Medulla oblongata (tissue), 1 donor: Measurements from ENCODE around the gene UHMK1.
"Not testable (repeated sequence)": the region's sequence is repeated elsewhere in the genome, so short reads cannot be mapped to it uniquely, and the experiment has no call there.

Source experiments
- DNase-seq: peaks from one replicate; pipeline ENCODE4 v3.0.0-alpha.2; 2015; ENCODE audit errors: extremely low spot score

Gene UHMK1, protein sequence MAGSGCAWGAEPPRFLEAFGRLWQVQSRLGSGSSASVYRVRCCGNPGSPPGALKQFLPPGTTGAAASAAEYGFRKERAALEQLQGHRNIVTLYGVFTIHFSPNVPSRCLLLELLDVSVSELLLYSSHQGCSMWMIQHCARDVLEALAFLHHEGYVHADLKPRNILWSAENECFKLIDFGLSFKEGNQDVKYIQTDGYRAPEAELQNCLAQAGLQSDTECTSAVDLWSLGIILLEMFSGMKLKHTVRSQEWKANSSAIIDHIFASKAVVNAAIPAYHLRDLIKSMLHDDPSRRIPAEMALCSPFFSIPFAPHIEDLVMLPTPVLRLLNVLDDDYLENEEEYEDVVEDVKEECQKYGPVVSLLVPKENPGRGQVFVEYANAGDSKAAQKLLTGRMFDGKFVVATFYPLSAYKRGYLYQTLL

DNA sequence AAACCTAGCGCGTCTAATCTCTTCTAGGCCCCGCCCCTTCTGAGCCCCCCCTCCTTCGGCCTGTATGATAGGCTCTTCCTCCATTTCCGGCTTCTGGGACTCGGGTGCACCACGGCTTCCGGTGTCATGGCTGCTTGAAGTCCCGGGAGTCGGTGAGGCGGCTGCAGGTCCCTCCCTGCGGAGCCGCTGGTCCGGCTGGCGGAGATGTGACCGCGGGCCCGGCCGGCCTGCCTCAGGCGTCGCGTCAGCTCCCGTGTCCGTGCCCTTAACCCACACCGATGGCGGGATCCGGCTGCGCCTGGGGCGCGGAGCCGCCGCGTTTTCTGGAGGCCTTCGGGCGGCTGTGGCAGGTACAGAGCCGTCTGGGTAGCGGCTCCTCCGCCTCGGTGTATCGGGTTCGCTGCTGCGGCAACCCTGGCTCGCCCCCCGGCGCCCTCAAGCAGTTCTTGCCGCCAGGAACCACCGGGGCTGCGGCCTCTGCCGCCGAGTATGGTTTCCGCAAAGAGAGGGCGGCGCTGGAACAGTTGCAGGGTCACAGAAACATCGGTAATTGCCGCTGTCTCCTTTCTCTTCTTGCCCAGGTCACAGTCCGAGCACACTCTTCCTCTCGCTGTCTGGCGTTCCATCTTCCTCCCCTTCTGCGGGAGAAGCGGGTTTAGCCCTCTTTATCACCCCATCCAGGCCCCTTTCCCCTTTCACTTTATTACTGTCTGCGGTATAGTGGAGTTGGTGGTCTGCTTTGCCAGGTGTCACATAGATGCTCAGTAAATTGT is at the start of gene UHMK1:
Gene UHMK1, plus strand, starts transcription at position 96 of the 773 bp plus-strand sequence. Its CDS starts 183 bp downstream, at position 279.
- DNase-seq: peak; percentile 97

DNA sequence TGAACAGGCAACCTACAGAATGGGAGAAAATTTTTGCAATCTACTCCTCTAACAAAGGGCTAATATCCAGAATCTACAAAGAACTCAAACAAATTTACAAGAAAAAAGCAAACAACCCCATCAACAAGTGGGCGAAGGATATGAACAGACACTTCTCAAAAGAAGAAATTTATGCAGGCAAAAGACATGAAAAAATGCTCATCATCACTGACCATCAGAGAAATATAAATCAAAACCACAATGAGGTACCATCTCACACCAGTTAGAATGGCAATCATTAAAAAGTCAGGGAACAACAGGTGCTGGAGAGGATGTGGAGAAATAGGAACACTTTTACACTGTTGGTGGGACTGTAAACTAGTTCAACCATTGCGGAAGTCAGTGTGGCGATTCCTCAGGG is 43.3 kb upstream of the UHMK1 start:
- DNase-seq: not testable (repeated sequence)

DNA sequence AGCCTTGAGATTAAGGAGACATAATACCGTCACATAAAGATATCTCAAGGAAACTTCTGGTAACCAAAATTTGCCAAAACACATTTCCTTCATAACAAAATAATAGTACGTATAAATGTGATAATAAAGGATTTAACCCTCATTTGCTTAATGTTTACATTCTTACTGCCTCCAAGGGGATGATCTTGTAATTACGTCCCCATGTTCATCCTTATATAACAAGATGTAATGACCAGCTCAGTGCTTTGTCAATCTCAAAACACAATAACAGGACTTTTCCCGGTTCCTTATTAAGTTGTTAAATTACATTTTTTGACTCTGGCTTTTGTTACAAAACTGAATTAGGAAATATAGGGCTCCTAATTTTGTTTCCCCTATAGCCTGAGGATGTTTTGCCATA is 41.3 kb upstream of the UHMK1 start:
- DNase-seq: no peak

DNA sequence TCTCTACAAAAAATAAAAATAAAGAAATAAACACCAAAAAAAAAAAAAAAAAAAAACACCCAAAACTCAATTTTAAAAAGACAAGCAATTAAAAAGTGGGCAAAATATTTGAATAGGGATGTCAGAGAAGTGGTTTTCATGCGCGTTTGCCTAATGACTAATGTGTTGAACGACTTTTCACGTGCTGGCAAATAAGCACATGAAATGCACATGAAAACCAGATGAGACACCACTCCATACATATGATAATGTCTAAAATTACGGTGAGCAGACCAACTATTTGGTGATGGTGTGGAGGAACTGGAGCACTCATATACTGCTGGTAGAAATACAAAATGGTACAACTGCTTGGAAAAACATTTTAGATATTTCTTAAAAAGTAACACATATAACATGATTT is 39.4 kb upstream of the UHMK1 start:
- no peak for DNase-seq

DNA sequence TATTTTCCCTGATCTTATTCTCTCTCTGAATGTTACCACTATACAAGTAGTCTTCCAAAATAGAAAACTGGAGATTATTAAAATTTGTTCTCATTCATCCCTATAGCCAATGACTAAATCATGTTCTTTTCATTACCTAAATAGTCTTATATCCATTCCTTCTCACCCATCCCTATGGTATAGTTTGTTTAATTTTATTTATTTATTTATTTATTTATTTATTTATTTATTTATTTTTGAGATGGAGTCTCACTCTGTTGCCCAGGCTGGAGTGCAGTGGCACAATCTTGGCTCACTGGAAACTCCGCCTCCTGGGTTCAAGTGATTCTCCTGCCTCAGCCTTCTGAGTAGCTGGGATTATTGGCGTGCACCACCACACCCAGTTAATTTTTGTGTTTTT is 35.2 kb upstream of the UHMK1 start:
- not testable (repeated sequence) for DNase-seq

DNA sequence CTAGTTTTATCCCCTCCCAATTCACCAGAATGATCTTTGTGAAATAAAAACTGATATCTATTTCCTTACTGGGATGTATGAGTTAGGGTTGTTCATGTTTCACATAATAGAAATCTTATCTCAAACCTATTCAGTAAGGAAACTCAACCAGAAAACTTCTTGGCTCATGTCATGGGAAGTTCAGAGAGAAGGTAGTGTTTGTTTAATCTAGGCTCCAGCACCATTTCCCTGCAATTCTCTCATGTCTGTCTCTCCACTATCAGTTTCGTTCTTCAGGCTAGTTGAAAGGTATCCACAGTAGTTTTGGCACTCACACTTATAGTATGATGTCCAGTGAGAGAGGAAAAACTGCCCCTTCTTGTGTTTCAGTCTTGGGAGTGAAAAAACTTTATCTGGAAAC is 34.6 kb upstream of the UHMK1 start:
- DNase-seq: no peak

DNA sequence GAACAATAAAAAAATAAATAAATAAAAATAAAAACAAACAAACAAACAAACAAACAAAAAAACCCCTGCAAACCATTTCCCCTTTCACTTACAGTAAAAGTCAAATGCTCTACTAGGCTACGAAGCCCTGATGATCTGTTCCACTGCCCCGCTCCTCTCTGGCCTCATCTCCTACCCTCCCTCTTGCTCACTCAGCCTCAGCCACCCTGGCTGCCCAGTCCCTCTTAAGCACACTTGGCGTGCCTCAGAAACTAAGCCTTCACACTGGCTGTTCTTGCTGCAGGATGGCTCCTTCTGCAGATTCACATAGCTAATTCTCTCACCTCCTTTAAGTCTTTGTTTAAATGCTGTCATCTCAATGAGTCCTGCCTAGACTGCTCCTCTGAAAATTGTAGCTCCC is 30.8 kb upstream of the UHMK1 start:
- no peak for DNase-seq

DNA sequence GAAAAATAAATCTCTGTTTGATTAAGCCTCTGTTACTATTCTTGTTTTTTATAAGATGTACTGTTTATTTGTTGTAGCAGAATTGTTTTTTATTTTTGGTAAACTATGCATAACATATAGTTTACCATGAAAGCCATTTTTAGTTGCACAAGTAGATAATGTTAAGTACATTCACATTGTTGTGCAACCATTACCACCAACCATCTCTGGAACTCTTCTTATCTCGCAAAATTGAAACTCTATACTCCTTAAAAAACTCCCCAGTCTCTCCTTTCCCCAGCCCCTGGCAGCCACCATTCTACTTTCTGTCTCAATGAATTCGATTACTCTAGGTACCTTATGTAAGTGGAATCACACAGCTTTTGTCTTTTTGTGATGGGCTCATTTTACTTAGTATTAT is 27.4 kb upstream of the UHMK1 start:
- DNase-seq: no peak

DNA sequence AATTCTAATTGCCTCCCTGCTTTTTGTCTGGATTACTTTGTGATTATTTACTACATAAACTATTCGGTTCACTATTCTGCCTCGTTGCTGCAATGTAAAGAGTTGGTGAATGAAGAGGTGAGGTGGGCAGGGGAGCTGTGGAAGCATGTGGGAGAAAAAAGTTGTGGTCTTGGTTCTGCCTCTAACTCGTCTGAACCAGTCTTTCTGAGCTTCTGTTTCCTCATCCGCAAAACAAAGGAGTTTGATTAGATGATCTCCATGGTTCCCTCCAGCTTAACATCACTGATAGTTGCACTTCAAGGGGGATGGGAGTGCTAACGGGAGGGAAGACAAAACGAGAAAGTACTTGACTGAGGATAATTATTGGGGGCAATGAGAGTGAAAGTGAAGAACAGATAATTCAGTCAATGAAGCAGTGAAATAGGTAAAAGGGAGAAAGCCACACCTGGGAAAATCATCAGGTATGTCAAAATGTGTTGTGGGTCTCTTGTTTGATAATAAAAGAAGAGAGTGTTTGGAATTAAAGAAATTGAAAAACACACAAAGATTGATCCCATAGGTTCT is 26.2 kb upstream of the UHMK1 start:
- DNase-seq: no peak

DNA sequence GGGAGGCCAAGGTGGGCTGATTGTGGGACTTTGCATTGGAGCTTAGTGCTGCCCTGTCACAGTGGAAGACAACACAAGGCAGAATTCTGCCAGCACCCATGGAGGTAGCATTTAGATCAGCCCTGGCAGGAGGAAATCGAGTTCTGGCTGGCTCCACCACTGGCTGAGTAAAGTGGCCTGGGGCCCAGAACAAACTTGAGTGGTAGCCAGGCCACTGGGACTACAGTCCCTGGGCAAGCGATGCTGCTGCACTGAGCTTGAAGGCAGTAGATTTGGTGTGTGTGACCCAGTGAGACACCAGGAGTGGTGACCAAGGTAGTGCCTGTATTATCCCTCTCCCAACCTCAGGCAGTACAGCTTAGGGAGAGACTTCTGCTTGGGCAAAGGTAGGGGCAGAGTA is 22.5 kb upstream of the UHMK1 start:
- peak; percentile 73 for DNase-seq

DNA sequence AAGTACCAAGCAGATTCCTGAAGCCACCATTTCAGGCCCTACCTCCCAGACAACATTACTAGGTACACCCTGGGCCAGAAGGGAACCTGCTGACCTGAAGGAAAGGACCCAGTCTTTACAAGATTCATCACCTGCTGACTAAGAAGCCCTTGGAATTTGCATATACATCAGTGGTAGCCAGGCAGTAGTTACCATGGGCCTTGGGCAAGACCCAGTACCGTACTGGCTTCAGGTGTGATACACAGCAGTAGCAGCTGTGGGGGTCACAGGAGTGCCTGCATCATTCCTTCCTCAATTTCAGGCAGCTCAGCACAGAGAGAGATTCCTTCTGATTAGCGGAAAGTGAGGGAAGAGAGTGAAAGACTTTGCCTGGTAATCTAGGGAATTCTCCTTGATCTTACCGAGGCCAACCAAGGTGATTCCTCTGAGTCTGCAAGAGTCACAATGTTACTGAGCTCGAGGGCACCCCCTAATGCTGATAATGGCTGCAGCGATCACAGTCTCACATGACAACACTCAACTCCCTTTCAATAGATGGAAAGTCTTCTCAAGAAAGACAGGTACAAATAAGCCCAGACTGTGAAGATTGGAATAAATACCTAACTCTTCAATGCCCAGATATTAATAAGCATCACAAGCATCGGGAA is 22.0 kb upstream of the UHMK1 start:
- no peak for DNase-seq

DNA sequence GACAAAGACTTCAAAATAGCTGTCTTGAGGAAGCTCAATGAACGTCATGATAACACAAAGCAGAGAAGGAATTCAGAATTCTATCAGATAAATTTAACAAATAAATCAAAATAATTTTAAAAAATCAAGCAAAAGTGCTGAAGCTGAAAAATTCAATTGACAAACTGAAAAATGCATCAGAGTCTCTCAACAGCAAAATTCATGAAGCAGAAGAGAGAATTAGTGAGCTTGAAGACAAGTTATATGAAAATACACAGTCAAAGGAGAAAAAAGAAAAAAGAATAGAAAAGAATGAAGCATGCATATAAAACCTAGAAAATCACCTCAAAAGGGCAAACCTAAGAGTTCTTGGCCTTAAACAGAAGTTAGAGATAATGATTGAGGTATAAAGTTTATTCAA is 21.0 kb upstream of the UHMK1 start:
- DNase-seq: no peak

DNA sequence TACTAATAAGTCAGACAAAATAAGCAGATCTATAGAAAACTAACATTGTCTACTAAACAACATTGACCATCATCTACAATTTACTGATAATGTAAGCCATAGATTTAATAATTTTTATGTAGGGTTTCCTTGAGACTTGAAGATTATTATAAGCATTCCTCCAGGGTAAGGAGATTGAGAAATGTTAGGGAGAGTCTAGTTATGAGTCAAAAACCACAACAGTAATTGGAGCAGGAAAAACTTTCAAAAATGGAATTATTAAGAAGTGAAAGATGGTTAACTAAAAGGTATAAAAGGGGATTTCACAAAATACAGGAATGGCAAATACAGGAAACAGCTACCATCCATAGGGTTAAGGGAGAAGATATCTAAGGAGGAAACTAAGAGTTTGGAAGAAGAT is 12.4 kb upstream of the UHMK1 start:
- no peak for DNase-seq

DNA sequence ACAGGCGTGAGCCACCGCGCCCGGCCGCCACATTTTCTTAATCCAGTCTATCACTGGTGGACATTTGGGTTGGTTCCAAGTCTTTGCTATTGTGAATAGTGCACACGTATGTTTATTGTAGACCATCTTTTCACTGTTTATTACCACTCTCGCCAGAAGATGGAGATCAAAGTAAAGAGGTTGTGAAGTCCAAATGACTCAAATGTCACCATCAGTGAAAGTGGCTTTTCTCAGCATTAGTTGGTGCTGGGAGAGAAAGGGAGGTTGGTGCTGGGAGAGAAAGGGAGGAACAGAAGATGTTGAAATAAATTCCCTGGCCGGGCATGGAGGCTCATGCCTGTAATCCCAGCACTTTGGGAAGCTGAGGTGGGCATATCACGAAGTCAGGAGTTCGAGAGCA is 10.4 kb upstream of the UHMK1 start:
- no peak for DNase-seq

DNA sequence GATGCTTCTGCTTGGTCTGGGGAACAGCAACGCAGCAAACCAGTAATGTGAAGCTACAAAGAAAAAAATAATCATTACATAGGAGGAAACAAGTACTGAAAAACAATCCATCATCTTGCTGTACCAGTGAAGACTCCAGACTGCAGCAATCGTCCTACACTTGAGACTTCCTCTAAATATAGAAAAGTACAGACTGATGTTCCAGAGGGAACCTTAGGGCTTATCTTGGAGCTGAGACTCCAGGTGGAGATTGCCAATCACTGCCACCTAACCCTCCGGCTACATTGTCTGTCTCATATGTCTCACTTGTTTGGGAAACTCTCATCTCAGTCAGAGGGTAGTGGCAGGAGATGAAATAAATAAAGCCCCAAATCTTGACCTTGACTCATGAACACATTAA is 9.4 kb upstream of the UHMK1 start:
- DNase-seq: no peak

DNA sequence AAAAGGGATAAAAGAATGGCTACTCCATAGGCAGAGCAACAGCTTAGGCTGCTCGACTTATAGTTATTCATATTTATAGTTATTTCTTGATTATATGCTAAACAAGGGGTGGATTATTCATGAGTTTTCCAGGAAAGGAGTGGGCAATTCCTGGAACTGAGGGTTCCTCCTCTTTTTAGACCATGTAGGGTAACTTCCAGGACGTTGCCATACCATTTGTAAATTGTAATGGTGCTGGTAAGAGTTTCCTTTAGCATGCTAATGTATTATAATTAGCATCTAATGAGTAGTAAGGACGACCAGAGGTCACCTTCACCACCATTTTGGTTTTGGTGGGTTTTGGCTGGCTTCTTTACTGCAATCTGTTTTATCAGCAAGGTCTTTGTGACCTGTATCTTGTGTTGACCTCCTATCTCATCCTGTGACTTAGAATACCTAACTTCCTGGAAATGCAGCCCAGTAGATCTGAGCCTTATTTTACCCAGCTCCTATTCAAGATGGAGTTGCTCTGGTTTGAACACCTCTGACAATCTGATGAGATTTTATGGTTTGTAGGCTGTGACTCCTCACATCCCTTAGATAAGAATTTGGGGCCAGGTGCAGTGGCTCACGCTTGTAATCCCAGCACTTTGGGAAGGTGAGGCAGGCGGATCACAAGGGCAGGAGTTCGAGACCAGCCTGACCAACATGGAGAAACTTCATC is 1.9 kb upstream of the UHMK1 start:
- not testable (repeated sequence) for DNase-seq

DNA sequence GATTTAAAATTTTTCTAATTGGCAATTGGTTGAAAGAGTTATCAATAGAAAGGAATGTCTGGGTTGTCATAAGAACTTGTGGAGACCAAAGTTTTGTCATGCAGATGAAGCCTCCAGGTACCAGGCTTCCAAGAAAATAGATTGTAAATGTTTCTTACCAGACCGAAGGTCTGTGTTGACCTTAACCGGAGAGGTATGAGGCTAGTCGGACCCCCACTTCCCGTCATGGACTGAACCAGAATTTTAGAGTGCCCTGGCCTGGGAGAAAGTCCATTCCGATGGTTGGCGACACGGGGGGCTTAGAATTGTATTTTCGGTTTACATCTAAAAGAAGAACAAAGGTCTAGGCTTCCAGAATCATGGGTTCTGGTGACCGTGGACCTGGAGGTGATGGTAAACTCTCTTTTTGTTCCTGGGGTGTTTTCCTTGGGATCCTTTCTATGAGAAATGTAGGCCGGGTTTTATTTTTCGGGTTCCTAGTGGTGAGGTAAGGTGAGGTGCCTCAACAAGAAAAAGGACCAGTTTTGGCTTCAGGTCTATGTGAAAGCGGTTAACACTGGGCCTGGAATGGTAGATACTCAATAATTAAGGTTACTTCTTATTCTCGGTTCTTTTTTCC is 405 bp upstream of the UHMK1 start:
- no peak for DNase-seq

DNA sequence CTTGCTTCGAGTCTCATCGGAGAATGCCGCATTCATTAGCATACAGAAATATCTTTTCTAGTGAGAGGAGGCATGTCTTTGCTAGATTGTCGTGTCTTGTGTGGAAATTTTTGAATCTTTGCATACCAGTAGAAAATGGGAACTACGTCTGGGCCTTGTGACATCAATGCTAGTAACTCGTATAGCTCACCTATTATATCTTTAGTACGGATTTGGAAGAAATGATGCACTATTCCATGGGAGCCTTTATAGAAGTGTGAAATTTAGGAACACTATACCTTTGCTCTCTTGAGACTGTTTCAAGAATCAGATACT is 835 bp downstream of the UHMK1 start:
- DNase-seq: peak; percentile 26

DNA sequence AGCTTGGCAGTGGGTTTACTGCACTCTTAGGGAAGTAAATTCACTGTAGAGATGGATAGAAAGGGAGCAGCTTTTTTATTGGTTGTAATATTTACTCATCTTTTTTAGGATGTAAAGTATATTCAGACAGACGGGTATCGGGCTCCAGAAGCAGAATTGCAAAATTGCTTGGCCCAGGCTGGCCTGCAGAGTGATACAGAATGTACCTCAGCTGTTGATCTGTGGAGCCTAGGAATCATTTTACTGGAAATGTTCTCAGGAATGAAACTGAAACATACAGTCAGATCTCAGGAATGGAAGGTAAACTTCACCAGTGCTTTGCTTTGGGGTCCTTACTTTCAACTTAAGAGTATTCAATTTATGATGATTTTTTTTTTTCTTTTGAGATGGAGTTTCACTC is 3.2 kb downstream of the UHMK1 start:
- no peak for DNase-seq

DNA sequence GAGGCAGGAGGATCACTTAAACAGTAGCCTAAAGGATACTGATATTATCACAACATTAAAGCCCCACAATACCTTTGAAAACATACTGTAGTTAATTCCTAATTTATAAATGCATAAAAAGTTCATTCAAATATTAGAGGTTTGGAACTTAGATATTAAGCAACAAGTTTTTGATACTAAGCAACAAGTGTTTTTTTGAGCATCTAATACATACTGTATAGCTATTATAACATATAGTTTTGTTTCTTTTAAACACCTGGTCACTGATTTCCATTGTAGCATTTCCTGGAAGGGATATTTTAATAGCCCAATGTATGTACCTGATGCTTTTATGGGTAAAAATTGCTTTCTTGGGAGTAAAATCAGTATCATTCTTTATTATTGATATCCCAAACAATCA is 4.5 kb downstream of the UHMK1 start:
- no peak for DNase-seq

DNA sequence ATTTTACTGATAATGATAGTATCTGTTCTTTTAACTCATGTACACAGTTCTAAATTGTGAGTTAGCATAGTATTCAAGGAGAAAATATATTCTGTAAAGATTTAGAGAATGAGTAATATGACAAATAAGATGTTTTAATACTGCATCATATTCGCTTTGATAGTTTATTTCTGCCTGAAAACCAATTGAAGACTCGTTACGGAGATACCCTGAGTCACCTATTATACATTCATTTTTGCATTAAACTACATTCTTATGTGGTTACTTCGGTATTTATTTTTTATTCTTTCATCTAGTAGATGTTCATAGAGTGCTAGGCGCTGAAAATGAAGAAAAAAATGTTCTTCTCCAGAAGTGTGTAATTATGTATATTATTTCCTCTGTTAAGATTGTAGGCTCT is 5.3 kb downstream of the UHMK1 start:
- no peak for DNase-seq
